NB4 (cell line): Measurements from ENCODE around the gene CLEC10A.

Experiments
- CTCF ChIP-seq: IDR thresholded peaks from one replicate; pipeline ENCODE4 v1.5.1; 2012; ENCODE audit warnings: low read depth, low read length
- MAX ChIP-seq: IDR thresholded peaks from 2 replicates; pipeline ENCODE4 v1.6.1; 2011; ENCODE audit warnings: low read depth, low read length
- POLR2A ChIP-seq: IDR thresholded peaks from 2 replicates; pipeline ENCODE4 v1.6.1; 2011; ENCODE audit warnings: mild to moderate bottlenecking; ENCODE audit not compliant: insufficient read length; ENCODE audit errors: extremely low read depth

GRCh38 chr17:7047566-7047965 is 32.5 kb downstream of the CLEC10A start:
- TF ChIP-seq CTCF: no peak
- TF ChIP-seq POLR2A: no peak
- no peak for TF ChIP-seq MAX
